Measurements from ENCODE around the gene LPCAT1. TPM values are rescaled to one million over a fixed set of nuclear protein-coding genes. Genes with fewer than 3 reads are reported as not detected.

LPCAT1 gene
- total RNA-seq, 2 donors from 2014 or later, result 13.8 to 16.7 TPM

GRCh38 chr5:1413211-1413610 is 110.5 kb downstream of the LPCAT1 start:
- DNase-seq (no peak), ATAC-seq (no peak)
- intact Hi-C loops (cut with DNase I, micrococcal nuclease), result no loop called here

GRCh38 chr5:1412621-1413020 is 111.1 kb downstream of the LPCAT1 start:
- DNase-seq, result no peak

GRCh38 chr5:1412163-1412562 is 111.6 kb downstream of the LPCAT1 start:
- intact Hi-C loops (cut with DNase I, micrococcal nuclease), result no loop called here
- no peak for ATAC-seq
- no peak for DNase-seq

More at GRCh38 chr5:1412621-1413020, 111.1 kb downstream of the LPCAT1 start:
- ATAC-seq, result no peak
- intact Hi-C loops (cut with DNase I, micrococcal nuclease), result no loop called here

Small RNA genes within 50 kb of the gene (microRNA-seq; reads per million reads assigned to microRNA genes)
- 0 reads per million in 2 donors for gene MIR6075

Other genes starting within 250 kb of the LPCAT1 start
- gene TERT, start 228.9 kb downstream of the LPCAT1 start, total RNA-seq, result 1 to 10 TPM; 2.3 to 5.1 TPM
- 100 to 1,000 TPM in 1 of 2 donors, 10 to 100 TPM in 1; 93.1 to 102 TPM for gene CLPTM1L, start 178.9 kb downstream of the LPCAT1 start, total RNA-seq
- gene SLC6A3, start 78.5 kb downstream of the LPCAT1 start, total RNA-seq, result not detected

Data from left colon (tissue), 2 donors.